Aorta (tissue), 5 donors: ENCODE results near the gene TMEM238L. TPM values are rescaled to one million over a fixed set of nuclear protein-coding genes. Genes with fewer than 3 reads are reported as not detected.

Experiments
- ATAC-seq: fragments of 200-7000 bp; cut with Tn5 transposase; one replicate; pipeline ENCODE4 v1.9.1; 2022; ENCODE audit warnings: moderate library complexity; ENCODE audit not compliant: low FRiP score
- DNase-seq, 2 donors: peaks; one replicate each; pipeline ENCODE4 v3.0.0-alpha.2; 2020
- H3K27ac ChIP-seq, 2 donors: one replicate each; pipeline ENCODE4 v1.5.1; 2013; ENCODE audit warnings: low read length in 2 of 2, mild to moderate bottlenecking in 2 of 2, moderate library complexity in 2 of 2, control low read depth in 1 of 2, inconsistent platforms in 1 of 2, low read depth in 1 of 2
- H3K27me3 ChIP-seq, 2 donors: one replicate each; pipeline ENCODE4 v1.6.1; 2013; ENCODE audit warnings: control low read depth in 1 of 2, low read length in 1 of 2, mild to moderate bottlenecking in 1 of 2, moderate library complexity in 1 of 2; ENCODE audit not compliant: insufficient read depth in 2 of 2, control insufficient read depth in 1 of 2
- H3K36me3 ChIP-seq, 2 donors: one replicate each; pipeline ENCODE4 v1.6.1; 2013; ENCODE audit warnings: control low read depth in 1 of 2, low read length in 1 of 2, mild to moderate bottlenecking in 1 of 2; ENCODE audit not compliant: insufficient read depth in 2 of 2, control insufficient read depth in 1 of 2
- H3K4me1 ChIP-seq, 2 donors: one replicate each; pipeline ENCODE4 v1.6.1; 2013; ENCODE audit warnings: low read length in 2 of 2, control low read depth in 1 of 2, mild to moderate bottlenecking in 1 of 2, moderate library complexity in 1 of 2; ENCODE audit not compliant: insufficient read depth in 2 of 2, control insufficient read depth in 1 of 2
- H3K4me3 ChIP-seq, 2 donors: one replicate each; pipeline ENCODE4 v1.5.1; 2013; ENCODE audit warnings: low read length in 2 of 2, control low read depth in 1 of 2, mild to moderate bottlenecking in 1 of 2
- H3K9me3 ChIP-seq: one replicate; pipeline ENCODE4 v1.6.1; 2013; ENCODE audit warnings: mild to moderate bottlenecking, low read length; ENCODE audit not compliant: control insufficient read depth
- WGBS, 2 donors: extraction: QIAGEN DNeasy Blood & Tissue Kit; methylation state at CpG; one replicate each; pipeline ENCODE4 v1.1.7; 2013; 5-methylcytosine and 5-hydroxymethylcytosine counted together
- intact Hi-C, 2 donors: fragments of 100-400 bp; cut with DNase I; formaldehyde crosslinking; loops; one replicate each; pipeline versions ENCODE4 v1.14.2 to v1.15.0; 2022
- polyA plus RNA-seq, 2 donors: library from polyadenylated mRNA; stranded (reverse); fragments of 200-250 nt; gene quantifications; one replicate each; pipeline ENCODE4 v1.2.3, GENCODE V29; 2013
- total RNA-seq, 2 donors: library from RNA; stranded (reverse); fragmentation: NEBNext Ultra II Directional; extraction: Animal tissue kit (Norgen Biotek cat#: 25700); gene quantifications; one replicate each; pipeline ENCODE4 v1.2.1, GENCODE V29; 2021
- donor health status: healthy with polysubstance abuse.
- donor health status: Bipolar disorder and iron deficiency.
- donor health status: DM: no; HTN: no; CAD: no.
- donor health status: DM: no; HTN: no; CAD: no.
- donor health status: DM: yes; HTN: yes; CAD: no.

TMEM238L gene
- total and polyA plus RNA-seq, 4 donors: 13.6 TPM; not detected in 3

DNA sequence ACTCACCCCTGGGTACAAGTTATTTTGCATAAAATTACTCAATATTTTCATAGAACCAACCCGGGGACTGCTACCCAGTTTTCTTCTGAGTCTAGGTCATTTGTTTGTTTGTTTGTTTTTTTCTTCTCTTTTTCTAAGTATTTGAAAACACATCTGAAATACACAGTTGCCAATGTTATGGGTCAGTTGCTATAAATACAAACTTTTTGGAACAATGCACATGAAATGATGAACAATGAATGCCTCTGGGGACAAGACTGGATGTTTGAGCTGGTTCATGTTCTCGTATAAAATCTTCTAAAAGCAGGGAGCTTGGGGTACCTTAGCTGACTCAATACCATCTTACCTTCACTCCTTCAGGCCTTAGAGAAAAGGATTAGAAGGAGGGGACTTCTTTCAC is 30.5 kb downstream of the TMEM238L start:
- intact Hi-C loops: no loop called here
- ATAC-seq: no peak
- WGBS, 2 donors: 56 to 58% methylated on average over 2 of the region's 2 CpGs
- H3K4me3 ChIP-seq: no peak overlapping the region
- no peak overlapping the region for H3K27ac ChIP-seq
- no peak for DNase-seq
- H3K9me3 ChIP-seq: peaks cover 5% of the 10 kb centered on the region
- no peaks in the 10 kb centered on the region for H3K36me3 ChIP-seq
- H3K27me3 ChIP-seq: no peaks in the 10 kb centered on the region
- H3K4me1 ChIP-seq: no peaks in the 10 kb centered on the region

- intact Hi-C loops: no loop called here
- Histone ChIP-seq H3K27ac (no peak overlapping the region), H3K27me3 (no peaks in the 10 kb centered on the region), H3K9me3 (peaks cover 5% of the 10 kb centered on the region), H3K4me1 (no peaks in the 10 kb centered on the region), H3K4me3 (no peak overlapping the region), H3K36me3 (no peaks in the 10 kb centered on the region)
- no peak for DNase-seq
- no peak for ATAC-seq
- WGBS, 2 donors: 33 to 35% methylated on average over 9 of the region's 9 CpGs
Observed at GRCh38 chr17:10772425-10773380, 31.2 kb downstream of the TMEM238L start.

DNA sequence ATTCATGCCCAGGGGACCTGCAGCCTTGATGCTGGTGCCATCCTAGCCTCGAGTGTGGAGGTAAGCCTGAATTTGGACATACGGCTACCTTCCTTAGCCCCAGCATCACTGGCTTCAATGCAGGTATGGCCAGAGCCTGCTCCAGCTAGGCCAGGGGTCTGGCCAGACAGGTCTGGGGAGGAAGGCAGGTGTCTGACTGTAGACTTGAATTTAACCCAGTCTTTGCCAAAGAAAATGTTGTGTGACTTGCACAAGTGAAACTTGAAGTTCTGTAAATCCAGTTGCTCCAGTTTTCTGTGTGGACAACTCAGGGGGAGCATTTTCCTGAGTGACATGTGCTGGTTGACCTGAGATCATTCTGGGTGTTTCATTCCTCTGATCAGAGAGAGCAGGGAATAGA is 32.8 kb downstream of the TMEM238L start:
- no peak overlapping the region for H3K27ac ChIP-seq
- no peaks in the 10 kb centered on the region for H3K36me3 ChIP-seq
- intact Hi-C loops: no loop called here
- no peaks in the 10 kb centered on the region for H3K27me3 ChIP-seq
- ATAC-seq: no peak
- peaks cover 5% of the 10 kb centered on the region for H3K9me3 ChIP-seq
- no peak overlapping the region for H3K4me3 ChIP-seq
- no peaks in the 10 kb centered on the region for H3K4me1 ChIP-seq
- no peak for DNase-seq
- 75 to 88% methylated on average over 2 of the region's 2 CpGs for WGBS, 2 donors

DNA sequence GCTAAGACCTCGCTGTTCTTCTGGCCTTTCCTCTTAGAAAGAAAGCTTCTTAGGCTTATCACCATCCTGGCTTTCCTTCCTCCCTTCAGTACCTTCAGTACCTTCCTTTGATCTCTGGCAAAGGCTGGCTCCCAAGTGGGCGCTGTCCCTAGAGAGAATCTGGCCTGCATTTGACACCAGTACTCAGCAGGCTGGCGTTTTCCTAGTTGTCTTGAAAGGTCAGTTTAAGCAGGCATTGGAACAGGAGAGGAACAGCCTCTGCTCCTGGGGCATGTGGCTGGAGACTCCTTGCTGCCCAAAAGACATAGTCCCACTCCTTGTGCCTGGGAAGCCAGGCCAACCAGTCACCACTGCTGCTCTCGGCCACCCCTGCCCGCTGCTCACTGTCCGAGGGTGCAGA is 34.1 kb downstream of the TMEM238L start:
- no peak for DNase-seq
- 80 to 93% methylated on average over 6 of the region's 6 CpGs for WGBS, 2 donors
- intact Hi-C loops: no loop called here

GRCh38 chr17:10768750-10769251 is 35.1 kb downstream of the TMEM238L start:
- Histone ChIP-seq H3K9me3 (peaks cover 3% of the 10 kb centered on the region), H3K4me3 (no peak overlapping the region), H3K27me3 (no peaks in the 10 kb centered on the region), H3K27ac (no peak overlapping the region), H3K36me3 (no peaks in the 10 kb centered on the region), H3K4me1 (no peaks in the 10 kb centered on the region)
- whole genome bisulfite sequencing, 2 donors: 75 to 80% methylated on average over 2 of the region's 2 CpGs
- intact Hi-C loops: no loop called here
- ATAC-seq: peak; percentile 48
- no peak for DNase-seq

More for the DNA sequence above, 34.1 kb downstream of the TMEM238L start:
- Histone ChIP-seq H3K4me1 (no peaks in the 10 kb centered on the region), H3K9me3 (peaks cover 3% of the 10 kb centered on the region), H3K4me3 (no peak overlapping the region), H3K36me3 (no peaks in the 10 kb centered on the region), H3K27ac (no peak overlapping the region), H3K27me3 (no peaks in the 10 kb centered on the region)
- ATAC-seq: no peak

DNA sequence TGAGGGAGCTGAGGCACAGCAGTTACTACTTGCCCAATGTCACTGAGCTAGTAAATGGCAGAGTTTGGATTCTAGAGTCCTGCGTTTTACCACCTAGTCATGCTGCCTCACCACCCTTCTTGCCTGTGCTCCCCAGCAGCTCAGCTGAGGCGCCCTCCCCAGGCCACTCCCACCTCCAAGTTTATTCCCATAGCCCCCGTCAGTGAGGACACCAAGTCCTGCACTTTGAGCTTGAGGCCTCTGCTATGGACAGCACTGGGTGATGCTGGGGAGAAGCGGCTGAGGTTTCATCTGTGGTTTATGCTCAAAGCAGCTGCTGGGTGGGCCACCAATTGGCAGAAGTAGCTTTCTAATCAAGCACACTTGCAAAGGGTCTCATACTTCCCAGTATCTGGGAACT is 36.7 kb downstream of the TMEM238L start:
- ATAC-seq (no peak), DNase-seq (no peak)
- Histone ChIP-seq H3K4me3 (no peak overlapping the region), H3K36me3 (no peaks in the 10 kb centered on the region), H3K9me3 (peaks cover 2% of the 10 kb centered on the region), H3K27me3 (no peaks in the 10 kb centered on the region), H3K4me1 (no peaks in the 10 kb centered on the region), H3K27ac (no peak overlapping the region)
- intact Hi-C loops: no loop called here
- 68 to 86% methylated on average over 4 of the region's 4 CpGs for WGBS, 2 donors

DNA sequence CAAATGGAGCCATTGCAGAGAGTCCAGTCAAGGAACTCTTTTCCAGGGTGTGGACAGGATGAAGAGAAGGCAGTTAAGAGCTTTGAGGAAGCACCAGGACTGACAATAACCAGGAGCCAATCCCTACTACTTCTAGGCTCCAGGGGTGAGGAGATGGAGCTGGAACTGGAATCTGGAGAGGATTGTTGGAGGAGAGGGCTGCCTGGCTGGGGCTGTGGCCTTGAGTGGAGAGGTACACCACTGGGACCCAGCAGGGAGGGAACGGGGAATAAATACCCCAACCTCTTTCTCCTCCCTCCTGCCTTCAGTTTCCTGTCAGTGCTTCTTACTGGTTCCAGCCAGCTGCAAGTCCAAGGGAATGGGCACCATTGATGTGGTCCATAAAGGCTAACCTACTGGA is 41.9 kb downstream of the TMEM238L start:
- ATAC-seq (no peak), DNase-seq (no peak)
- Histone ChIP-seq H3K36me3 (no peaks in the 10 kb centered on the region), H3K4me1 (no peaks in the 10 kb centered on the region), H3K9me3 (no peaks in the 10 kb centered on the region), H3K4me3 (no peak overlapping the region), H3K27me3 (no peaks in the 10 kb centered on the region), H3K27ac (no peak overlapping the region)
- intact Hi-C loops: no loop called here
- WGBS, 2 donors: 83 to 84% methylated on average over 1 of the region's 1 CpG

- Histone ChIP-seq H3K9me3 (no peaks in the 10 kb centered on the region), H3K36me3 (no peaks in the 10 kb centered on the region), H3K27me3 (no peaks in the 10 kb centered on the region), H3K4me1 (no peaks in the 10 kb centered on the region), H3K27ac (no peak overlapping the region), H3K4me3 (no peak overlapping the region)
- intact Hi-C loops: no loop called here
- no peak for ATAC-seq
- 82 to 86% methylated on average over 2 of the region's 2 CpGs for WGBS, 2 donors
- DNase-seq: no peak
Observed at GRCh38 chr17:10761281-10761680, 42.6 kb downstream of the TMEM238L start.

DNA sequence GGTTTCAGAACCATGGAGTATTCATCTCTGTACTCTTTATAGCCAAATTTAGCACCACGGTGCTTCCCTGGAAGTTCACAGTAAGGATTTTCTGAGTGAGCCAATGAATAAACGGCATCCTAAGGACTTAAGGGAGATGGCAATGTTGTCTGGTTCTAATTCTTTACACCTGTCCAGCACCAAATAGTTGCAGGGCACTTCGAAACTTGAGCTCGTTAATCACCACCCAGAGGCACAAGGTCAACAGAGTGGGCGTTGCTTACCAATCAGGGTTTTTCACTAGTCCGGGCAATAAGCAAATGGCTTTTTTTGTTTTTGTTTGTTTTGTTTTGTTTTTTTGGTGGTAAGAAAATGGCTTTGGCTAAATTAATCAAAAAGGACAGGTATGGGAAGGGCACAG is 45.8 kb downstream of the TMEM238L start:
- DNase-seq (no peak), ATAC-seq (no peak)
- no peak overlapping the region for H3K4me3 ChIP-seq
- WGBS, 2 donors: 85 to 87% methylated on average over 6 of the region's 6 CpGs
- H3K9me3 ChIP-seq: no peaks in the 10 kb centered on the region
- H3K36me3 ChIP-seq: no peaks in the 10 kb centered on the region
- intact Hi-C loops: no loop called here
- H3K27ac ChIP-seq: no peak overlapping the region
- no peaks in the 10 kb centered on the region for H3K4me1 ChIP-seq
- no peaks in the 10 kb centered on the region for H3K27me3 ChIP-seq
